Mucosa of stomach (tissue), 1 donor: ENCODE data around the gene DPF3.

Source experiments
- H3K27me3 ChIP-seq: one replicate; pipeline ENCODE4 v1.7.0; 2013; ENCODE audit warnings: mild to moderate bottlenecking, low read length; ENCODE audit not compliant: control insufficient read depth, insufficient read depth
- H3K36me3 ChIP-seq: one replicate; pipeline ENCODE4 v1.7.0; 2013; ENCODE audit warnings: low read length; ENCODE audit not compliant: control insufficient read depth, insufficient read depth
- H3K4me1 ChIP-seq: one replicate; pipeline ENCODE4 v1.7.0; 2013; ENCODE audit warnings: mild to moderate bottlenecking, low read length; ENCODE audit not compliant: control insufficient read depth, insufficient read depth
- H3K4me3 ChIP-seq: one replicate; pipeline ENCODE4 v1.7.0; 2013; ENCODE audit warnings: low read length
- H3K9ac ChIP-seq: one replicate; pipeline ENCODE4 v1.7.0; 2013; ENCODE audit warnings: mild to moderate bottlenecking, low read length, moderate library complexity
- H3K9me3 ChIP-seq: one replicate; pipeline ENCODE4 v1.7.0; 2013; ENCODE audit warnings: mild to moderate bottlenecking, low read length, moderate library complexity; ENCODE audit not compliant: control insufficient read depth
- donor health status: Pancreatic carcinoma.

The DPF3 gene

DNA sequence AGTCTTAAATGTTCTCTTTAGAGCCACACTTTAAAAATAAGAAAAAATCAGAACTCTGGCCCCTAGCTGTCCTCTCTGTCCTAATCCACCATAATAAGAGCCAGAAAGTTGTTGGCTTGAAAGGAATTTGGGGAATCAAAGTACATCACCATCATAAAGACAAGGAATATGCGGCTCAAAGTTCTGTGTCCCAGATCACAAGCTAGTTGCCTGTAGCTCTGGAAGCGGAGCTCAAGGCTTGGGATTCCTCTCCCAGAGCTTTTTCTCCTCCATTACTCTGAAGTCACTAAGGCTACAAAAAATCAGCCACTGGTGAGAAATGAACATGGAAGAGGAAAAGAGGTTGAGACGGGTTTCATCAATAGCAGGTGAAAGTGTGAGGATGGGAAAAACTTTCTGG lies 6.4 kb downstream of the DPF3 start:
- Histone ChIP-seq H3K36me3 (no peaks in the 10 kb centered on the region), H3K9ac (no peak overlapping the region), H3K9me3 (no peaks in the 10 kb centered on the region), H3K27me3 (peaks cover 42% of the 10 kb centered on the region), H3K4me3 (no peak overlapping the region), H3K4me1 (peaks cover 9% of the 10 kb centered on the region)

DNA sequence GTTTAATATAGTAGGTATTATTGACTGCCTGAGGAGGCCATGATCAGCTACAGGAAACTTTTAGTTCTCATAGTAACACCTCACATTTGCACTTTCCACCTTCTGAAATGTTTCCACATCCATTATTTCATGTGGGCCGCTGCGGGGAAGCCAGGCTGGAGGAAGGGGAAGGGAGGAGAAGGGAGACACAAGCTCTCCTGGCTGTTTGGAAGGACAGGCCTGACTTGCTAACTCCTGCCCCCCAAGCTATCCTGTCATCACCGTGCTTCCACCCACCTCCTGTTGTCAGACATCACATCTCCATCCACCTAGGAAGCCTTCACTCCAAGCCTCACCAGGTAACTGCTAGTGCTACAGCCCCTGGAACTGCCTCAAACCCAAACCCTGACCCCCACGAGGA lies 9.5 kb downstream of the DPF3 start:
- H3K4me1 ChIP-seq, result no peaks in the 10 kb centered on the region
- peaks cover 18% of the 10 kb centered on the region for H3K27me3 ChIP-seq
- H3K9ac ChIP-seq, result no peak overlapping the region
- H3K36me3 ChIP-seq, result no peaks in the 10 kb centered on the region
- no peak overlapping the region for H3K4me3 ChIP-seq
- no peaks in the 10 kb centered on the region for H3K9me3 ChIP-seq

DNA sequence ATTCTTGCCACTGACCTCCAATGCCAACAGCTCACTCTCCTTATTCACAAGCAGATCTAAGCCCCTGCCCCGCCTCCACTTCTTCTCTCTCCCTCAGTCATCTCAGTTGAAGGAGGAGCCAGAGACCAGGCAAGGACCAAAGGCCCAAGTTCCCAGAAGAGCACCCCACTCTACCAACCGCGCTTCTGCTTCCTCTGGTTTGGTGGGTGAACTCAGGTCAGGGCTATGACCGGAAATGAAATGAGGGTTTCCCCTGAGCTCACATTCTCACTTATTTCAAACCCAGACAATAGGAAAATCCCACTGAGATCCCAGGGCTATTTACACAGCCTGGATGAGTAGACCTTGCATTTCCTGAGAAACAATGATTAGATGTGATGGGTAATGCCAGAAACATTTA lies 9.9 kb downstream of the DPF3 start:
- peaks cover 14% of the 10 kb centered on the region for H3K27me3 ChIP-seq

DNA sequence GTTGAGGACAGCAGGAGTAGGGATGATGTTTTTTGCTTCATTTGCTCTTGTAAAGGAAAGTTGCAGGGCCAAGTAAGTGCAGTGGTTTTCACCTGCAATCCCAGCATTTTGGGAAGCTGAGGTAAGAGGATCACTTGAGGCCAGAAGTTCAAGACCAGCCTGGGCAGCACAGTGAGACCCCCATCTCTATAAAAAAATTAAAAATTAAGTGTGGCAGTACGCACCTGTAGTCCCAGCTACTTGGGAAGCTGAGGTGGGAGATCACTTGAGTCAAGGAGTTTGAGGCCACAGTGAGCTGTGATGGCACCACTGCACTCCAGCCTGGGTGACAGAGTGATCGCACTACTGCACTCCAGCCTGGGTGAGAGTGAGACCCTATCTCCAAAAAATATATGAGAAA lies 10.8 kb downstream of the DPF3 start:
- no peak overlapping the region for H3K9ac ChIP-seq
- no peaks in the 10 kb centered on the region for H3K36me3 ChIP-seq
- H3K9me3 ChIP-seq, result no peaks in the 10 kb centered on the region
- H3K4me3 ChIP-seq, result no peak overlapping the region
- H3K27me3 ChIP-seq, result peaks cover 8% of the 10 kb centered on the region
- no peaks in the 10 kb centered on the region for H3K4me1 ChIP-seq

More for the DNA sequence above, 9.9 kb downstream of the DPF3 start:
- no peaks in the 10 kb centered on the region for H3K4me1 ChIP-seq
- no peak overlapping the region for H3K9ac ChIP-seq
- H3K4me3 ChIP-seq, result no peak overlapping the region
- no peaks in the 10 kb centered on the region for H3K9me3 ChIP-seq
- H3K36me3 ChIP-seq, result no peaks in the 10 kb centered on the region

DNA sequence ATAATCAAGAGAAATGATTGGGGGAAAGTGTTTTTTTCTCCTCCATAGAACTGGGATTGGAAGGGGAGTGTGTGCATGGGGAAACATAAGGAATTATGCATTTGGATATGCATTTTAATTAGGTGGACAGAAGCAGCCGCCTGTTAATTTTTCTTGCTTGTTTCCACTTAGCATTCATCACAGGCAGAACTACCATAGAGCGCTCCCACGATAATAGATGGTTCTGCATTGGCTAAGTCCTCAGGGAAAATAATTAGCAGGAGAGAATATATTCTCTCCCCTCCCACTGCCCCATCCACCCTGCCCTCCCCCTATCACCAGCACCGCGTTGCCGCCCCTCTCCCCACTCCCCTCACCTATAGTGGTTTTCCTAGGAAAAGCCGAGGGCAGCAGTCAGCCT lies 11.4 kb downstream of the DPF3 start:
- no peaks in the 10 kb centered on the region for H3K4me1 ChIP-seq

DNA sequence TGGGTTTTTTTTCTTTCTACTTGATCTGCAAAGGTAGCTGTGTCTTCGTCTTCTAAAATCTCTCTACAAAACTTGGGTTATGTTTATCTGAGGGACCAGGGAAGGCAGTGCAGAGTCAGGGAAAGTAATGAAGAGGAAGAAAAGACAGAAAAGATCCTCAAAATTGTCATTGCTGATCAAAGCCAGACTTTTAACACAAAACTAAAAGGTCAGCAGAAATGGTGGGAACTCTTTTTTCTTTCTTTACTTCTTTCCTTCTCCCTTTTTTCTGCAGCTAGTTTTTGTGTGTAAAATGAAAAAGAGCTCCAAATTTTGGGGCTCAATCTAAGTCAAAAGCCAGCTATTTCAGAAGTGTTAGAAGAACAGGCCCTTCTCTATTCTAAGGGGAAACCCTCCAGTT lies 11.9 kb downstream of the DPF3 start:
- H3K9me3 ChIP-seq, result no peaks in the 10 kb centered on the region
- peaks cover under 1% of the 10 kb centered on the region for H3K27me3 ChIP-seq
- H3K36me3 ChIP-seq, result no peaks in the 10 kb centered on the region
- H3K4me1 ChIP-seq, result no peaks in the 10 kb centered on the region
- H3K9ac ChIP-seq, result no peak overlapping the region
- no peak overlapping the region for H3K4me3 ChIP-seq

More for the DNA sequence above, 11.4 kb downstream of the DPF3 start:
- Histone ChIP-seq H3K27me3 (peaks cover 4% of the 10 kb centered on the region), H3K9ac (no peak overlapping the region), H3K4me3 (no peak overlapping the region), H3K9me3 (no peaks in the 10 kb centered on the region), H3K36me3 (no peaks in the 10 kb centered on the region)

DNA sequence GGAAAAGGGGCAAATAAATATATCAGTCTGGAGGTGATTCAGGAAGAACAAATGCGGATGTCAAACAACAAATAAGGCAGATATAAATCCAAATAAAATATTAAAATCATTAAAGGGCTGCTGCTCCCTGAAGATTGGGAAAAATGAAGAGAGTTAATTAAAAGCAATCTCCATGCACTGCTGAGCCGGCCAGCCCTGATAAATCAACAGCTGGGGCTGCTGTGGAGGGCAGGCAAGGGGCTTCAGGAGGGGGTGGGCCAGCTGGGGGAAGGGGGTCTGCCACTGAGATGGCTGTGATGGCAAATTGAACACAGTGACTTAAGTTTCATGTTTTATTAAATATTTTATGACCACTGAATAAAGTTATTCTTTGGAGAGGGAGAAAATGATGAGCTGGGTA lies 12.4 kb downstream of the DPF3 start:
- no peak overlapping the region for H3K9ac ChIP-seq
- H3K4me3 ChIP-seq, result no peak overlapping the region
- H3K4me1 ChIP-seq, result no peaks in the 10 kb centered on the region
- H3K27me3 ChIP-seq, result peaks cover 5% of the 10 kb centered on the region
- no peaks in the 10 kb centered on the region for H3K9me3 ChIP-seq
- H3K36me3 ChIP-seq, result no peaks in the 10 kb centered on the region

DNA sequence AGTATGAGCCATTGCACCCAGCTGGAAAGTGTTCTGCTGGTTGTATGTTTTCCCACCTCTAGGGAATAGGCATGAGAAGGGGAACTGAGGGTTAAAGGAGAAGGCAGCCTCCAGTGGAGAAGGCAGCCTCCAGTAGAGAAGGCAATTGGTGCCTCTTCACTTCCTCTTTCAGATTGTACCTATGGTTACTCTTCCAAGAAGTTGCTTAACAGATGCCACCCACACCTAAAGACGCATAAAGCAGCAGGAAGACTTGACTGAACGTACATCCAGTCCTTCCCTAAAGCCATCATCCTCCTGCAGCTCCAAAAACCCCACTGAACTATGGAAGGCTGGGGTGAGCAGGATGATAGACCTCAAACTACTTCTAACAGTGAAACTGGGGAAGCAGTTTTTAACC lies 13.1 kb downstream of the DPF3 start:
- H3K36me3 ChIP-seq, result no peaks in the 10 kb centered on the region
- no peak overlapping the region for H3K4me3 ChIP-seq
- no peaks in the 10 kb centered on the region for H3K4me1 ChIP-seq
- H3K27me3 ChIP-seq, result peaks cover 5% of the 10 kb centered on the region
- no peak overlapping the region for H3K9ac ChIP-seq
- no peaks in the 10 kb centered on the region for H3K9me3 ChIP-seq

DNA sequence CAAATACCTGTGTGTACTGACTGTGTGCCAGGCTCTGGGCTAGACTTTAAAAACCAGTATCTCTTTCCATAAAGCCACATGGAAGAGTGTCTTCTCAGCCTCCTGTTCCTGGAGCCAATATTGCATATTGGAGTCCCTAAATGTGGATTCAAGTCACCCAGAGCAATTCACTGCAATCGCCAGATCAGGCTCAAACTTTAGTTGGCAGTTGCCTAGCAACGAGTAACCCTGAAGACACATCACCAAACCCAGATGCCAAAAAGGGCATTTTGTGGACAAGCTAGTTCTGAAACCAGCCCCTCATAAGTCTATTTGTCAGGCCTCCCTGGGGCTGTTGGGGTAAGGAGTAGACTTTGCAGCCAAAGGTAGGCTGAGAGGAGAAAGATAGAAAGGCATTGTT lies 13.7 kb downstream of the DPF3 start:
- Histone ChIP-seq H3K4me3 (no peak overlapping the region), H3K4me1 (no peaks in the 10 kb centered on the region), H3K9me3 (no peaks in the 10 kb centered on the region)

DNA sequence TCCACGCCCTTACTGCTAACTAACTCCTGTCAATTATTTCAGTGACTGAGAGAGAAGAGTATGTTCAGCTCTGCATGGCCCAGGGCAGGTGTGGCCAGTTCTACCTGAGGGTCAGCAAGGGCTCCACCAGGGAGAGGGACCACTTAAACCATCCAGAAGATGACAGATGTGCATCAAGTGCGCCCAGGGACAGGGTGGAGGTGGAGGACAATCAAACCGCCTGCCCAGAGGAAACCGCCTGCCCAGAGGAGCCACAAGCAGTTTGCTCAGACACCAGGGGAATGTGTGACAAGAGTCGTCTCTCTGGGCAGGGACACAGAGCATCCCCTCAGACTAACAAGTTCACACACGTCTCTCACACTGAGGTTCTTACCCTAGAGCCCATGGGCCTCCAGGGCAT lies 14.5 kb downstream of the DPF3 start:
- Histone ChIP-seq H3K36me3 (no peaks in the 10 kb centered on the region), H3K4me1 (no peaks in the 10 kb centered on the region), H3K4me3 (no peak overlapping the region), H3K9ac (no peak overlapping the region), H3K9me3 (no peaks in the 10 kb centered on the region), H3K27me3 (peaks cover 5% of the 10 kb centered on the region)

More for the DNA sequence above, 13.7 kb downstream of the DPF3 start:
- H3K27me3 ChIP-seq, result peaks cover 5% of the 10 kb centered on the region
- no peaks in the 10 kb centered on the region for H3K36me3 ChIP-seq
- H3K9ac ChIP-seq, result no peak overlapping the region

DNA sequence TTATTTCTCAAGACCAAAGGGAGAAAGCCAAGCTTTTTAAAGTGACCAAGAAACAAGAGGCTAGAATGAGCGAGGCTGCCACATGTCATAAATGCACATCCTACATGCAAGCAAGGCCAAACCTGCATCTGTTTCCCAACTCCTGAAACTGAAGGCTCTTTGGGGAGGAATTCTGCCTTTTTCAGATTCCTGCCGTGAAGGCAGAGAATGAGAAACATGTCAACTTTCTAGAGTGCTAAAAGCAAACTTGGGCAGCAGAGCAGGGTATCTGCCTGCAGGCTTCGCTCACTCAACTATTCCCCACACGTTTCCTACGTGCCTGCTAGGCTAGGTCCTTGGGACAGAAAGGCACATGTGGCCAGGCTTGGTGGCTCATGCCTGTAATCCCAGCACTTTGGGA lies 15.2 kb downstream of the DPF3 start:
- H3K9me3 ChIP-seq, result no peaks in the 10 kb centered on the region
- no peaks in the 10 kb centered on the region for H3K4me1 ChIP-seq
- H3K36me3 ChIP-seq, result no peaks in the 10 kb centered on the region
- H3K27me3 ChIP-seq, result peaks cover 5% of the 10 kb centered on the region
- no peak overlapping the region for H3K4me3 ChIP-seq
- no peak overlapping the region for H3K9ac ChIP-seq

DNA sequence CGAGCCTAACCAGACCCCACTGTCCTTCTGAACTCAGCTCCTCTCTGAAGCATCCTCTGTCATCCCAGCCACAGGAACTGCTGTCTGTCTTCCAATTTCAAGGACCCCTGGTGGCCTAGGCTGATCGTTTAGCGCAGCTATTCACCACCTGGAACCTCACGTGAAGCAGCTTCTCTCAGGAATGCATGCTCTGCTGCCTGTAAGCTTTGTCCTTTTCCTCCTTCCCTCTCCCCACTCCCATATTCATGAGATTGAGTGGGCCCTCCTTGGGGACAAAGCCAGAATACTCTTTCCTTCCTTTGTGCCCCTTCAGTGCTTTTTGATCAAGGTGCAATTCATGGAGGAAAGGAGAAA lies 17.2 kb downstream of the DPF3 start:
- Histone ChIP-seq H3K36me3 (no peaks in the 10 kb centered on the region), H3K4me3 (no peak overlapping the region), H3K9ac (no peak overlapping the region), H3K4me1 (no peaks in the 10 kb centered on the region), H3K9me3 (no peaks in the 10 kb centered on the region), H3K27me3 (peaks cover 5% of the 10 kb centered on the region)

DNA sequence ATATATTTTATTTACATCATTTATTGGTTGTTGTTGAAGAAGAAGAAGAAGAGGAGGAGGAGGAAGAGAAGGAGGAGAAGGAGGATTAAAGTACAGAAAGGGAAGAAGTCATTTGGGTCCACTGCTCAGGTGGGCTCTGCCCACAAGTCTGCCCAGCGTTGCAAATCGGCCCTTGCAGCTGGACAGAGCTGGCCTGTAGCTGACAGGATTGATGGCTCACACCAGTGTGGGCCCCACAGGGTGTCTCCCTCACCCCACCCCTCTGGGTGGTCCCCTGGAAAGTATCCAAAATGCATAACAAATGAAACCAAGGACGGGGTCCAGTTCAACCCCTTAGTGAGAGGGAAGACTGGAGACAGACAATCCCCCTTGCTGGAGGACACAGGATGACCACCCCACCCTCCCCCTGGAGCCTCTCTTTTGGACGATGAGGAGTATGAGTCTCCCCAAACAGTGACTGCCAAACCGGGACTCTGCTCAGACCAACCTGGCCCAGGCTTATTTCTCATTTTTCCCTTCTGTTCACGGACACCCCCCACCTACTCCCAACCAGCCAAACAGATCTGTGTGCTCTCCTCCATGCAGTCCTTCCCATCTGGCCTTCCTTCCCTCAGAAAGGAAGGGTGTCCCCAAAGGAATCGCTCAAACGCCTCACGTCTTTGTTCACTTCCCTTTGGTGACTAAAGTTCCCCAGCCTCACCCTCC lies 17.7 kb downstream of the DPF3 start:
- H3K9me3 ChIP-seq, result no peaks in the 10 kb centered on the region
- no peaks in the 10 kb centered on the region for H3K36me3 ChIP-seq
- H3K4me1 ChIP-seq, result no peaks in the 10 kb centered on the region
- no peak overlapping the region for H3K9ac ChIP-seq
- H3K4me3 ChIP-seq, result no peak overlapping the region
- peaks cover 5% of the 10 kb centered on the region for H3K27me3 ChIP-seq
